ENCODE results near the gene TRAPPC3L.

GRCh38 chr6:116572162-116572561 is 26.7 kb upstream of the TRAPPC3L start:
- TF ChIP-seq EP300 (IDR thresholded peaks at IDR 0.05; ENCODE audit: borderline replicate concordance in 1 of 2, low read depth in 2 of 2, low read length in 2 of 2) (no peak), CEBPB (IDR thresholded peaks at IDR 0.05; ENCODE audit: low read depth, low read length) (no peak), SRF (IDR thresholded peaks at IDR 0.05; ENCODE audit: low read depth, low read length) (no peak), SP2 (IDR thresholded peaks at IDR 0.05; ENCODE audit: low read length) (no peak), MAX (IDR thresholded peaks at IDR 0.05) (no peak), RAD21 (IDR thresholded peaks at IDR 0.05 in 1 of 2, conservative IDR thresholded peaks at IDR 0.05 in 1 of 2; ENCODE audit: low read depth in 2 of 2, low read length in 2 of 2) (no peak), TAF1 (IDR thresholded peaks at IDR 0.05; ENCODE audit: low read depth, low read length) (no peak), POLR2AphosphoS5 (IDR thresholded peaks at IDR 0.05; ENCODE audit: low read depth, low read length) (no peak), POLR2A (IDR thresholded peaks at IDR 0.05; ENCODE audit: control extremely low read depth in 1 of 2, low read depth in 2 of 2, low read length in 2 of 2) (no peak), TEAD4 (IDR thresholded peaks at IDR 0.05; ENCODE audit: low read depth, low read length) (no peak), EGR1 (IDR thresholded peaks at IDR 0.05; ENCODE audit: borderline replicate concordance, low read depth, low read length) (no peak)
- TF ChIP-seq, protein P1, sequence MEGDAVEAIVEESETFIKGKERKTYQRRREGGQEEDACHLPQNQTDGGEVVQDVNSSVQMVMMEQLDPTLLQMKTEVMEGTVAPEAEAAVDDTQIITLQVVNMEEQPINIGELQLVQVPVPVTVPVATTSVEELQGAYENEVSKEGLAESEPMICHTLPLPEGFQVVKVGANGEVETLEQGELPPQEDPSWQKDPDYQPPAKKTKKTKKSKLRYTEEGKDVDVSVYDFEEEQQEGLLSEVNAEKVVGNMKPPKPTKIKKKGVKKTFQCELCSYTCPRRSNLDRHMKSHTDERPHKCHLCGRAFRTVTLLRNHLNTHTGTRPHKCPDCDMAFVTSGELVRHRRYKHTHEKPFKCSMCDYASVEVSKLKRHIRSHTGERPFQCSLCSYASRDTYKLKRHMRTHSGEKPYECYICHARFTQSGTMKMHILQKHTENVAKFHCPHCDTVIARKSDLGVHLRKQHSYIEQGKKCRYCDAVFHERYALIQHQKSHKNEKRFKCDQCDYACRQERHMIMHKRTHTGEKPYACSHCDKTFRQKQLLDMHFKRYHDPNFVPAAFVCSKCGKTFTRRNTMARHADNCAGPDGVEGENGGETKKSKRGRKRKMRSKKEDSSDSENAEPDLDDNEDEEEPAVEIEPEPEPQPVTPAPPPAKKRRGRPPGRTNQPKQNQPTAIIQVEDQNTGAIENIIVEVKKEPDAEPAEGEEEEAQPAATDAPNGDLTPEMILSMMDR (IDR thresholded peaks at IDR 0.05; ENCODE audit: control extremely low read depth in 1 of 3, insufficient read depth in 1 of 3, low read depth in 1 of 3, low read length in 3 of 3), result no peak

All from H1 (cell line).